C1 segment of cervical spinal cord (tissue), 14 donors: ENCODE measurements around the gene USP31.
"Not testable (repeated sequence)": the region's sequence is repeated elsewhere in the genome, so short reads cannot be mapped to it uniquely, and the experiment has no call there.

Source experiments
- DNase-seq, 14 donors: peaks; one replicate each; lab custom pipeline; 2025; lab: John Stamatoyannopoulos, UW

Gene USP31

DNA sequence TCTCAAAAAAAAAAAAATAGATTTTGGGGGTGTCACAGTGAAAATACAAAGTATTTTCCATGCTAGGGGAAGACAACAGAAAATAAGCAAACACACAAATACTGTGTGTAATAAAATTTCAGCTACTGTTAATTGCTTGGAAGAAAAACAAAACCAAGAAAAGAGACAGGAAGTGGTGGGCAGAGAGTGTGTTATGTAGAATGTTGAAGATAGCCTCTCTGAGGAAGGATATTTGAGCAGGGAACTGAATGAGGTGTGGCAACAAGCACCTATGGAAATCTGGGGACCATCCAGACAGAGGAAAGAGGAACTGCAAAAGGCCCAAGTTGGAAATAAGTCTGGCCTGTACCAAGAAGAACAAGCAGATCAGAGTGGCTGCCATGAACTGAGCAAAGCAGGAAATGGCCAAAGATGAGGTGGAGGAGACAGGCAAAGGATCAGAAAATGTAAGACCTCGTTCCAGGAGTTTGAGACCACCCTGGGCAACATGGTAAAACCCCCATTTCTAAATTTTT lies 7.8 kb upstream of the USP31 start:
- no peak for DNase-seq

- no peak for DNase-seq
Measured at GRCh38 chr16:23156110-23156509, 6.9 kb upstream of the USP31 start.

DNA sequence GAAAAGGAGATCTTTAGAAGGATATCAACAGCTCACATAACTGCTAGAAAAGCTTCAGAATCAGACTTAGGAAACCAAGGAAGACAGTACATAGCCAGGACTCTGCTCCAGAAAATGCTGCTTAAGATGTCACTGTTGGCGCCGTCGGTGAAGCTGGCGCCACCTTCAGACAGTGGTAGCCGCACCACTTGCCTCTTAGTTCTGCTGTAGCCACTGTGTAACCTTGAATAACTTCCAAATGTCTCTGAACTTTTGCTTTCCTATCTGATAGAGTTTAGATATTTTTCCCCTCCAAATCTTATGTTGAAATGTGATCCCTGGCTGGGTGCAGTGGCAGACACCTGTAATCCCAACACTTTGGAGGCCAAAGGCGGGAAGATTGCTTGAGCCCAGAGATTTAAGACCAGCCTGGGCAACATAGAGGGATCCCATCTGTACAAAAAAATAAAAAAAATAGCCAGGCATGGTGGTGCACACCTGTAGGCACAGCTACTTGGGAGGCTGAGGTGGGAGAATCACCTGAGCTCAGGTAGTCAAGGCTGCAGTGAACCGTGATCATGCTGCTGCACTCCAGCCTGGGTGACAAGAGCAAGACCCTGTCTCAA lies 6.3 kb upstream of the USP31 start:
- DNase-seq = no peak

GRCh38 chr16:23152386-23153178 lies 3.3 kb upstream of the USP31 start:
- DNase-seq = no peak

DNA sequence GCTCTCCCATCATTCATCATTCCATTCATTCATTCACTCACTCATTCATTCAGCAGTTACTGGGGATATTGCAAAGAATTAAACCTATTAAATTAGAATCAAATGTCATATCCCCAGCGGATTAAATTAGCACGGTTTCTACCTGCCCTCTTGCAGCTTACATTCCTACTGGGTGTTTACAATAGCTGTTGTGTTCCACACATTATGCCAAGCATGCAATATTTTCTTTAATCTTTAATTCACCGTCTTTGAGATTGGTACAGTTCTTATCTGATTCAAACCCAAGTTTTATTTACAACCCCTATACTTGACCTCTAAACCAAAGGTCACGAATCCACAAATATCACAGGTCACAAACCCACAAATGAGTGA lies 727 bp upstream of the USP31 start:
- DNase-seq = no peak

- peak in 10 of 14 donors; percentile 28 to 69 (median 49) for DNase-seq
Measured at GRCh38 chr16:23148513-23149266, 562 bp downstream of the USP31 start.

- no peak for DNase-seq
Measured at GRCh38 chr16:23148166-23148512, 1.1 kb downstream of the USP31 start.

GRCh38 chr16:23147666-23148065 lies 1.6 kb downstream of the USP31 start:
- DNase-seq = no peak

- DNase-seq = no peak
Measured at GRCh38 chr16:23146877-23147601, 2.2 kb downstream of the USP31 start.

DNA sequence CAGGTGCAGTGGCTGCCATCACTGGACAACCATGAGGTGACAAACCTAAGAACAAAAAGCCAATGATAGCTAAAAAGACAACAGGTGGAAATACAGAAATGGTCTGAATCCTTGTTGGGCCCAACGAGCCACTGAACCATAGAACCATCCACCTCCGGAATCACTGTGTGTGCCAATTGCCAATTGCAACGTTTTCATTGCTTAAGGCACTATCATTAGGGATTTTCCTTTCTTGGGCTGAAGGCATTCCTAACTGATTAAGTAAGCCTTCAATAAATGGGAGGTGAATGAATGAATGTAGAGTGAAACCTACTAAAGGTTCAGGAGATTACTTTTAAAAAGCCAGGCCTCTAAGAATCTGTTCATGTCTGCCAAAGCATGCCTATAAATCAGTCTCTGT lies 3.6 kb downstream of the USP31 start:
- no peak for DNase-seq

DNA sequence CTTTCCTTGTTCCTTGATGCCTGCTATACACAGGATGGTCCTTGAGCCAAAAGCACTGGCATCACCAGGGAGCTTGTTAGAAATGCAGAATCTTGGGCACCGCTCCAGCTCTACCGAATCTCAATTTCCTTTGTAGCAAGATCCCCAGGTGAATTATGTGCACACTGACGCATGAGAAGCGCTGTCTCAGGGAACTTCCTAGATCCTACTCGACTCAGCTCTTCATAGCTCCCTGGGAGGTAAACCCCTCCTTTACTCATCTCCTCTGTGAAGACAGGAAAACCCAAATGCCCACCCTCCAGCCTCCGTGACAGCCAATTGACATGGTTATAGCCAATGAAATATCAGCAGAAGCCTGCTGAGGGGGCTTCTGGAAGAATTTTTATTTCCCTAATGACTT lies 4.1 kb downstream of the USP31 start:
- peak in 3 of 14 donors; percentile 14 to 40 (median 21) for DNase-seq

GRCh38 chr16:23144393-23144792 lies 4.9 kb downstream of the USP31 start:
- DNase-seq = not testable (repeated sequence)

- peak in 1 of 14 donors; percentile 18 for DNase-seq
Measured at GRCh38 chr16:23143391-23143790, 5.9 kb downstream of the USP31 start.

GRCh38 chr16:23141959-23142740 lies 7.1 kb downstream of the USP31 start:
- peak in 1 of 14 donors; percentile 15 for DNase-seq

DNA sequence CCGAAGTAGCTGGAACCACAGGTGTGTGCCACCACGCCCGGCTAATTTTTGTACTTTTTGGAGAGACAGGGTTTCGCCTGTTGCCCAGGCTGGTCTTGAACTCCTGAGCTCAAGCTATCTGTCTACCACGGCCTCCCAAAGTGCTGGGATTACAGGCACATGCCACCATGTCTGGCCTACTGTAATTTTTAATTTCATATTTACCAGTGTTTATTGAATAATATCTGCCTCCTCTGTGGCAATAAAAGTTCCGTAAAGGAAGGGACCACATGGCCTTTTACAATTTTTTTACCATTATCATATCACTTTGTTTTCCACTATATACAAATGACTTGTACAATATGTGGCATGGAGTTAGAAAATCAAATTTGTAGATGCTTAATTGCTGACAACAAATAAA lies 7.8 kb downstream of the USP31 start:
- DNase-seq = no peak

DNA sequence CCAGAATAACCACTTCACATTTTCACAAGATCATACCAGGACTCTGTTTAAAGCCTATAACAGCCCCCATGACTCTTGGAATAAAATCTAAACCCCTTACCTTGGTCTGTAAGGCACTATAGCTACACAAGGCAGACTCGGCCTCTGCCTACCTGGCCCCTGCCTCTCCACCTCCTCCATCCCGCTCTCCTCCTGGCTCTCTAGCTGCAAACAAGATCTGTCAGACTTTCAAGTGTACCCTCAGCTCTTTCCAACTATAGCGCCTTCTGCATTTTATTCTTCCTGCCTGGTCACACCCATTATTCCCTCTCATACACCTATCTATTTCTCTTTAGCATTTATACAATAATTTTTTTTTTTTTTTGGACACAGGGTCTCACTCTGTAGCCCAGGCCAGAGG lies 8.2 kb downstream of the USP31 start:
- no peak for DNase-seq

- no peak for DNase-seq
Measured at GRCh38 chr16:23140107-23140506, 9.1 kb downstream of the USP31 start.

- DNase-seq = no peak
Measured at GRCh38 chr16:23137818-23138217, 11.4 kb downstream of the USP31 start.

DNA sequence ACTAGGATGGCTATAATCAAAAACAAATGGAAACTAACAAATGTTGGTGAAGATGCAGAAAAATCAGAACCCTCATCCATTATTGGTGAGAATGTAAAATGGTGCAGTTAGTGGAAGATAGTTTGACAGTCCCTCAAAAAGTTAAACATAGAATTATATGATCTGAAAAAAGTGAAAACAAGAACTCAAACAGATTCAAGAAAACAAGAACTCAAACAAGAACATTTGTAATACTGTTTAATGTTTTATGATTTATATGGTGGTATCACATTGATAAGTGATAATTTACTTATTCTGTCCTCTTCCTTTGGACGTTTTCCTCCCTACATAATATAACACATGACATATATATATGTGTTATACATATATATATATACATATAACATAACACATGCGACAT lies 12.0 kb downstream of the USP31 start:
- DNase-seq = no peak

DNA sequence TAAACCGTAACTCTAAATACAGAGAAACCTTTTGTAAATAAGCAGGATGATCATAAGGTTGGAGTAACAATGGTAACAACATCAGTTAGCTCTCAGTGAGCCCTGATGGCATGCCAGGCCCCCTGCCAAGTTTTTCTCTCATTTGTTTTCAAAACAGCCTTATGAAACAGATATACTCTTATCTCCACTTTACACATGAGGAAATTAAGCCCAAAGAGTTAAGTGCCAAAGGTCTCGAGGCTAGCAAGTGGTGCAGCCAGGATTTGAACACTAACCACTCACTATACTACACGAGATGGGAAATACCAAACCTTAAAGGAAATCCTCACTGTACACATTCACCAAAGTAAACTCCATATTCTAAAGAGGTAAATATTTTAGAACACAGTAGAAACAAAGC lies 15.0 kb downstream of the USP31 start:
- DNase-seq = no peak
